D721Med (cell line): ENCODE data around the gene RPL23.

Experiments used
- DNase-seq: peaks from one replicate; pipeline ENCODE4 v3.0.0; 2011; ENCODE audit warnings: low spot score; ENCODE audit not compliant: insufficient read length
- FAIRE-seq: peaks from 2 replicates; lab custom pipeline; 2011; peaks lifted over from hg19 to GRCh38; lab: Jason Lieb, UNC
- TF ChIP-seq, protein P1 (sequence below): IDR thresholded peaks from 2 replicates; pipeline ENCODE4 v1.5.1; 2012; ENCODE audit warnings: mild to moderate bottlenecking, control low read depth; ENCODE audit not compliant: insufficient read depth; ENCODE audit errors: missing control alignments

Gene RPL23

DNA sequence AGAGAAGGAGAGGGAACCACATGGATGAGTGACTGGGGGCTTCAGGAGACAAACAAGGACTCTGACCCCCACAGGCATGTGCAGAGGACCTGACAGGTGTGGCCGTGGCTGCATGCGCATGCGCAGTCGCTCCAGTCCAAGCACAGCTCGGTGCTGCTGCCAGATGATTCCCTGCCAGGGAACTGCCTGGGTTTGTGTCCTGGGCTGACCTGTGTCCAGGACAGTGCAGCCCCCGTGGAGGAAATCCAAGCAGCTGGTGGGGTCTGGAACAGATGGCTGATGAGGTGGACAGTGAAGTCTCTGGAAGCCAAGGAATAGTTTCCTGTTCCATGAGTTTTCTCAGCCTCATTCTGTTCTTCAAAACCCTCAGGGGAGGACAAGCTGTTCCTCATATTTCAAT lies 43.7 kb upstream of the RPL23 start:
- DNase-seq = no peak
- FAIRE-seq = no peak
- TF ChIP-seq, protein P1, sequence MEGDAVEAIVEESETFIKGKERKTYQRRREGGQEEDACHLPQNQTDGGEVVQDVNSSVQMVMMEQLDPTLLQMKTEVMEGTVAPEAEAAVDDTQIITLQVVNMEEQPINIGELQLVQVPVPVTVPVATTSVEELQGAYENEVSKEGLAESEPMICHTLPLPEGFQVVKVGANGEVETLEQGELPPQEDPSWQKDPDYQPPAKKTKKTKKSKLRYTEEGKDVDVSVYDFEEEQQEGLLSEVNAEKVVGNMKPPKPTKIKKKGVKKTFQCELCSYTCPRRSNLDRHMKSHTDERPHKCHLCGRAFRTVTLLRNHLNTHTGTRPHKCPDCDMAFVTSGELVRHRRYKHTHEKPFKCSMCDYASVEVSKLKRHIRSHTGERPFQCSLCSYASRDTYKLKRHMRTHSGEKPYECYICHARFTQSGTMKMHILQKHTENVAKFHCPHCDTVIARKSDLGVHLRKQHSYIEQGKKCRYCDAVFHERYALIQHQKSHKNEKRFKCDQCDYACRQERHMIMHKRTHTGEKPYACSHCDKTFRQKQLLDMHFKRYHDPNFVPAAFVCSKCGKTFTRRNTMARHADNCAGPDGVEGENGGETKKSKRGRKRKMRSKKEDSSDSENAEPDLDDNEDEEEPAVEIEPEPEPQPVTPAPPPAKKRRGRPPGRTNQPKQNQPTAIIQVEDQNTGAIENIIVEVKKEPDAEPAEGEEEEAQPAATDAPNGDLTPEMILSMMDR = no peak

GRCh38 chr17:38896346-38896954 lies 42.9 kb upstream of the RPL23 start:
- no peak for FAIRE-seq
- TF ChIP-seq, protein P1 = no peak
- DNase-seq = no peak

DNA sequence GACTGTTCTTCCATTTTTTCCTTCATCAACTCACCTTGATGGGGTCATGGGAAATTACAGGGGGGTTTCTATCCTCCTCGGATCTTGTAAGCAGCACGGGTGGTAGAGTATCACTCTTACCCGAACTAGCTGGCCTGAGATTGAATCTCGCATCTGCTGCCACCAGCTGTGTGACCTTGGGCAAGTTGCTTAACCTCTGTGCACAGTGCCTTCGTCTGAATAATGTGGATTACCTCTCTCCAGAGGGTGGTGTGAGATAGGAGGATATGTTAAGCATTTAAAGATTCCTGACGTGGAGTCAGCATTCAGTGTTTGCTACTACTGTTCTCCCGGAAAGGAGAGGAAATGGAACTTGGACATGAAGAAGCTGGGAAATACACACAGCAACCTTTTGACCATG lies 40.8 kb upstream of the RPL23 start:
- TF ChIP-seq, protein P1 = no peak
- DNase-seq (no peak), FAIRE-seq (no peak)

DNA sequence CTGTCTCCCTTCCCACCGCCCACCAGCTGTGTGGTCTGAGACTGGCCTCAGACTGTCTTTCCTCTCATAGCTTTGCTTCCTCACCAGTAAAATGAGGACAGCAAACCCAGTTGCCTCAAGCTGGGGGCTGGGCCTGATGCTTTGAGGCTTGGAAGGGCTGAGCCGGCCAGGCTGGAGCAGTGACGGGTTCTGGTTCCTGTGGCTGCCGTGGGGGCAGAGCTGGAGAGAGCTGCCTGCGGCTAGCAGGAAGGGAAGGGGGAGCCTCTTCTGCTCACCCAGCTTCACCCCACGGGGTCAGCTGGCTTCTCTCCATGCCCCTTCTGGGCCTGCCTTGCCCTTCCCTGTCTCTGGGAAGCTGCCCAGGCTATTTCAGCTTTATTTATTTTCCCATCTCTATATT lies 40.1 kb upstream of the RPL23 start:
- FAIRE-seq (no peak), DNase-seq (no peak)
- TF ChIP-seq, protein P1 = no peak

GRCh38 chr17:38893113-38893512 lies 39.6 kb upstream of the RPL23 start:
- DNase-seq = no peak
- TF ChIP-seq, protein P1 = no peak
- no peak for FAIRE-seq

DNA sequence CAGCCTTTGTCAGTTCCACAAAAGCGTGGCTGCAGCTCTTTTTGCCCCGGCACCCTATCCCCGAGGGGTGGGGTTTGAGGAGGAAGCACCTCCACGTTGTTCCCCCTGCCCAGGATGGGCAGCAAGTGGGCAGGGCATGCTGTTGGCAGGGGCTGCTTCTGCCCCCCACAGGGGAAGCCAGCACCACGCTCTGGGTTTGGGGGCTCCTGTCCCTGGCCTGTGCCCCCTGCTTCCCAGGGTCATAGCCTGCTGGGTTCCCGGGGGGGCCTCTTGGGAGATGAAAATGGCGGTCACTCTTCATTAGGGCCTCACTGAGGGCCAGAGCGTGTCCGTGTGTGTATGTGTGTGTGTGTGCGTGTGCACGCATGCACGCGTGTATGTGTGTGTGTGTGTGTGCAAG lies 39.1 kb upstream of the RPL23 start:
- DNase-seq = no peak
- no peak for FAIRE-seq
- TF ChIP-seq, protein P1 = no peak

DNA sequence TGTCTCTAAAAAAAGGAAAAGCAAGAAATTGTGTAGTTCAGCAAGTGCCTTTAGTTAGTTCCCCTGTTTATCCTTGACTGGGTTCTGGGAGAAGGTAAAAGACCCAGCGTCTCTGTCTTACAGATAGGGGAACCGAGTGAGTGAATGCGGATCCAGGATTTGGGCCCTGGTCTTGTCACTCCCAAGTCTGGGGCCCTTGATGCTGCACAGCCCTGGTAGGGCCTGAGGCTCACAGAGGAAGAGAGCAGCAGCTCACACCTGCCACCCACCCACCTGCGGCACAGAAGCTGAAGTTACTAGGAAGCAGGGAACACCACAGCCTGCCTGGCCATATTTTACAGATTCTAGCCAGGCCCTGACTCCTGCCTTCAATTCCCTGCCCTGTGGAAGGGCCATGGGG lies 38.6 kb upstream of the RPL23 start:
- DNase-seq (no peak), FAIRE-seq (no peak)
- TF ChIP-seq, protein P1 = no peak
